Measurements from ENCODE around the gene MXRA8.

DNA sequence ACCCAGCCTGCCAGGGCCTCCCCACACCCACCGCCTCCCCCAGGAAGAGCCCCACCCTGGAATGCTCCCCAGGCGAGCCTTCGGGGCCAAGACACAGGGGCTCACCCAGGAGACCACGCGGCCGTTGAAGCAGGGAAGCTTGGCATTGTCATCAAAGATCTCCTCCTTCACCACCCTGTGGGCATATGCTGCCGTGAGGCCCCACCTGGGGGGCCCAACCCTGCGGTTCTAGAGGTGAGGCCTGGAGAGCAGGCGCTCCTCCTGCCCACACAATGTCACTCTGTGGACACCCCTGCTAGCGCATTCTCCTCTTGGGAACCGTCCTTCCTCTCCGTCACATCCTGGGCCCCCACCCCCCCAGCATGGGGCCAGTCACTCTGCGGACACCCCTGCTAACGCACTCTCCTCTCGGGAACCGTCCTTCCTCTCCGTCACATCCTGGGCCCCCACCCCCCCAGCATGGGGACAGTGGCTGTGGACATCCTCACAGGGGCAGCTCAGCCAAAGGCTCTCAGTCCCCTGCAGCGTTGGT is 15.7 kb downstream of the MXRA8 start:
- TF ChIP-seq SIN3A (IDR thresholded peaks at IDR 0.05; ENCODE audit: borderline replicate concordance, insufficient read depth, low read length), result no peak
- no peak for TF ChIP-seq POLR2AphosphoS5 (IDR thresholded peaks at IDR 0.05; ENCODE audit: low read depth, low read length)
- no peak for TF ChIP-seq TAF1 (IDR thresholded peaks at IDR 0.05; ENCODE audit: borderline replicate concordance, insufficient read depth, low read length)
- TF ChIP-seq, protein P1, sequence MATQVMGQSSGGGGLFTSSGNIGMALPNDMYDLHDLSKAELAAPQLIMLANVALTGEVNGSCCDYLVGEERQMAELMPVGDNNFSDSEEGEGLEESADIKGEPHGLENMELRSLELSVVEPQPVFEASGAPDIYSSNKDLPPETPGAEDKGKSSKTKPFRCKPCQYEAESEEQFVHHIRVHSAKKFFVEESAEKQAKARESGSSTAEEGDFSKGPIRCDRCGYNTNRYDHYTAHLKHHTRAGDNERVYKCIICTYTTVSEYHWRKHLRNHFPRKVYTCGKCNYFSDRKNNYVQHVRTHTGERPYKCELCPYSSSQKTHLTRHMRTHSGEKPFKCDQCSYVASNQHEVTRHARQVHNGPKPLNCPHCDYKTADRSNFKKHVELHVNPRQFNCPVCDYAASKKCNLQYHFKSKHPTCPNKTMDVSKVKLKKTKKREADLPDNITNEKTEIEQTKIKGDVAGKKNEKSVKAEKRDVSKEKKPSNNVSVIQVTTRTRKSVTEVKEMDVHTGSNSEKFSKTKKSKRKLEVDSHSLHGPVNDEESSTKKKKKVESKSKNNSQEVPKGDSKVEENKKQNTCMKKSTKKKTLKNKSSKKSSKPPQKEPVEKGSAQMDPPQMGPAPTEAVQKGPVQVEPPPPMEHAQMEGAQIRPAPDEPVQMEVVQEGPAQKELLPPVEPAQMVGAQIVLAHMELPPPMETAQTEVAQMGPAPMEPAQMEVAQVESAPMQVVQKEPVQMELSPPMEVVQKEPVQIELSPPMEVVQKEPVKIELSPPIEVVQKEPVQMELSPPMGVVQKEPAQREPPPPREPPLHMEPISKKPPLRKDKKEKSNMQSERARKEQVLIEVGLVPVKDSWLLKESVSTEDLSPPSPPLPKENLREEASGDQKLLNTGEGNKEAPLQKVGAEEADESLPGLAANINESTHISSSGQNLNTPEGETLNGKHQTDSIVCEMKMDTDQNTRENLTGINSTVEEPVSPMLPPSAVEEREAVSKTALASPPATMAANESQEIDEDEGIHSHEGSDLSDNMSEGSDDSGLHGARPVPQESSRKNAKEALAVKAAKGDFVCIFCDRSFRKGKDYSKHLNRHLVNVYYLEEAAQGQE (IDR thresholded peaks at IDR 0.05; ENCODE audit: insufficient read depth in 1 of 2, low read depth in 2 of 2, low read length in 2 of 2), result no peak
- TF ChIP-seq FOXP2 (optimal IDR thresholded peaks at IDR 0.05; ENCODE audit: borderline replicate concordance, extremely low read depth, extremely low read length, insufficient read depth), result no peak
